Astrocyte of the spinal cord (primary cell): Measurements from ENCODE around the gene CDHR5.

ENCODE experiments used
- DNase-seq: peaks from one replicate; pipeline ENCODE4 v3.0.0; 2011; ENCODE audit warnings: low read depth, low spot score
- H3K4me3 ChIP-seq: 2 replicates; pipeline ENCODE4 v1.5.1; 2011; ENCODE audit warnings: low read depth, mild to moderate bottlenecking, low read length, moderate library complexity
- in situ Hi-C: cut with HindIII; loops from 2 replicates; pipeline ENCODE4 v1.10.0; 2017; ENCODE audit warnings: low sequenced_read_pairs
- TF ChIP-seq, protein P1 (sequence below): IDR thresholded peaks from 2 replicates; pipeline ENCODE4 v1.5.1; 2012; ENCODE audit warnings: low read depth, mild to moderate bottlenecking, low read length, inconsistent platforms

CDHR5 gene

DNA sequence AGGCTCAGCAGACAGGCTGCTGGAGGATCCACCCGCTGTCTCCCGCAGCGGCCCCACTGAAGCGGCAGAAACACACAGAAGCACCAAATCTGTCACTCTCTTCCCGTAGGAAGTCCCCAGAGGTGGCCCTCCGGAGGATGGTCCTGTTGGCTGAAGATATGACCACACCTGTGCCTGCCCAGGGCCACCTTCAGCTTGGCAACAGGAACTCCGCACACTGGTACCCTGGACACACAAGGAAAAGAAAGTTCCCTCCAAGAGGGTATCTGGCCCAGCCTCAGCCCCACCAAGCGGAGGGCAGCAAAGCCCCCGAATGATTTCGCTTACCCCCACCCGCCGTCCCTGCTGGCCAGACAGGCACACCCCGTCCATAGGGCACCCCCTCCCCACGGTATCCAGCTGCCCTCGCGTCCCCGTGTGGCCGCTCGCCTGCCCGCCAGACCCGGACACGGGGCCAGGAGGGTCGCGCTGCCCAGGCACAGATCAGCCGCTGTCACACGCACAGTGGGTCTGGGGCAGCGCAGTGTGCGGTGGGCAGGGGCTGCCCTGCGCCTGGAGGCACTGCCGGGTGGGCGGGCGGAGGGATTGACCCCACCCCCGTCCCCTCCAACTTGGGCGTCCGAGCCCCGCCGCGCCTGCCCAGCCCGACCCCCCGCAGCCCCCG lies 57.0 kb downstream of the CDHR5 start:
- TF ChIP-seq, protein P1, sequence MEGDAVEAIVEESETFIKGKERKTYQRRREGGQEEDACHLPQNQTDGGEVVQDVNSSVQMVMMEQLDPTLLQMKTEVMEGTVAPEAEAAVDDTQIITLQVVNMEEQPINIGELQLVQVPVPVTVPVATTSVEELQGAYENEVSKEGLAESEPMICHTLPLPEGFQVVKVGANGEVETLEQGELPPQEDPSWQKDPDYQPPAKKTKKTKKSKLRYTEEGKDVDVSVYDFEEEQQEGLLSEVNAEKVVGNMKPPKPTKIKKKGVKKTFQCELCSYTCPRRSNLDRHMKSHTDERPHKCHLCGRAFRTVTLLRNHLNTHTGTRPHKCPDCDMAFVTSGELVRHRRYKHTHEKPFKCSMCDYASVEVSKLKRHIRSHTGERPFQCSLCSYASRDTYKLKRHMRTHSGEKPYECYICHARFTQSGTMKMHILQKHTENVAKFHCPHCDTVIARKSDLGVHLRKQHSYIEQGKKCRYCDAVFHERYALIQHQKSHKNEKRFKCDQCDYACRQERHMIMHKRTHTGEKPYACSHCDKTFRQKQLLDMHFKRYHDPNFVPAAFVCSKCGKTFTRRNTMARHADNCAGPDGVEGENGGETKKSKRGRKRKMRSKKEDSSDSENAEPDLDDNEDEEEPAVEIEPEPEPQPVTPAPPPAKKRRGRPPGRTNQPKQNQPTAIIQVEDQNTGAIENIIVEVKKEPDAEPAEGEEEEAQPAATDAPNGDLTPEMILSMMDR: no peak
- H3K4me3 ChIP-seq: peak overlapping the region; percentile 56
- DNase-seq: no peak
- in situ Hi-C loops: no loop called here

DNA sequence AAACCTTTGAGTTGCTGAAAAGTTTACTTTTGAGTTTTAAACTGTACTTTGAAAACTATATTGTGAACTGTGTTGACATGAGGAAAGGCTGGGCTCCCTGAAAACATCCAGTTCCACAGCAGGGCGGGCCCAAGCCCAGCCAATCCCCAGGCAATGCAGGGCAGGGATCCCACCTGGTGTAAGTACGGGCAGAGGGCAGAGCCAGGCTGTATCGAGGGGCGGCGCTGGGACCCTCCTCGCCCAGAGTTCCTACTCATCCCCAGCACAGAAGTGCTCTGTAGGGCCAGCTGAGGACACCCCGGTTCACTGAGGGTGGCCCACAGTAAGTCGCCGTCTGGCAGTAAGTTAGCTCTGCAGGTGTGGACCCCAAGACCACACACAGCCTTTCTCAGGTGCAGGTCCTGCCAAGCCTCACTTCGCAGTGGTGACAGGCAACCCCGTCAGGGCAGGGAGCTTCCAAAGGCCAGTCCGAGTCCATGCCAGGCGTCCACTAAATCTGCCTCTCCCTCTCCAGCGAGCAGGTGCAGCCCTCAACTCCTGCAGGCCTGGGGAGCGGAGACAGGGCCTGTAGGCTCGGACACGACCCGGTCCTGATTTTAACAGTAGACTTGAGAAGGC lies 57.6 kb downstream of the CDHR5 start:
- in situ Hi-C loops: no loop called here
- DNase-seq: no peak
- H3K4me3 ChIP-seq: peak overlapping the region; percentile 56
- TF ChIP-seq, protein P1: no peak
